ENCODE measurements around the gene SLC46A3. TPM values are rescaled to one million over a fixed set of nuclear protein-coding genes. Genes with fewer than 3 reads are reported as not detected.

SLC46A3 gene
- total and polyA plus RNA-seq, 2 donors (not counting 1 experiment from before 2014, with no cell fraction given) = 13.1 to 19.0 TPM

Small RNAs within 50 kb of the gene (small RNA-seq; reads per million reads assigned to genes)
- not detected for gene RNU6-53P (ENCODE audit: insufficient read length, low read depth, low replicate concordance)

Other genes with a start within 250 kb of the SLC46A3 start
- 1.2 and 1.8 TPM in 2 replicates for gene FLT1, start 223.8 kb downstream of the SLC46A3 start, total RNA-seq
- 1.1 and 1.2 TPM in 2 replicates for gene FLT1, start 223.8 kb downstream of the SLC46A3 start, polyA plus RNA-seq
- gene POMP, start 59.8 kb downstream of the SLC46A3 start, total RNA-seq = 18.9 and 28.7 TPM in 2 replicates
- 14.0 and 25.4 TPM in 2 replicates for gene POMP, start 59.8 kb downstream of the SLC46A3 start, polyA plus RNA-seq
- gene MTUS2, start 101.4 kb upstream of the SLC46A3 start, total RNA-seq = not detected in 2 replicates
- gene MTUS2, start 101.4 kb upstream of the SLC46A3 start, polyA plus RNA-seq = 0.03 and 0.12 TPM in 2 replicates